Measurements from ENCODE around the gene JADE1. TPM values are rescaled to one million over a fixed set of nuclear protein-coding genes. Genes with fewer than 3 reads are reported as not detected.

JADE1 gene
- 30.6 TPM for polyA plus RNA-seq (2013, experiment 1 of 2)
- polyA plus RNA-seq (2013, experiment 2 of 2): 31.4 TPM

- H3K4ac ChIP-seq (ENCODE audit: low read length): no peak within 1 kb of the TSS
- no peak within 1 kb of the TSS for H2BK120ac ChIP-seq (ENCODE audit: low read depth, low read length)
- peaks cover 3% of the 10 kb centered on the region for H3K79me1 ChIP-seq (ENCODE audit: low read depth, low read length)
- peak within 1 kb of the TSS; percentile 78 for H3K4me2 ChIP-seq (ENCODE audit: insufficient read depth, low read length, poor library complexity, severe bottlenecking)
- H3K4me1 ChIP-seq (ENCODE audit: control insufficient read depth in 2 of 2, insufficient read depth in 1 of 2, low read depth in 1 of 2, low read length in 2 of 2): no peaks in the 10 kb centered on the region
- H3K23ac ChIP-seq (ENCODE audit: low read depth, low read length, poor library complexity): peak within 1 kb of the TSS; percentile 80
- no CpG with 5 or more reads among the region's 91 CpGs for WGBS, 2 donors (ENCODE audit: extremely low coverage in 2 of 2, insufficient read length in 2 of 2, insufficient replicate concordance in 1 of 2)
- peak within 1 kb of the TSS; percentile 97 for H3K27ac ChIP-seq (replicated peaks; ENCODE audit: low read length)
- peak; percentile 93 for DNase-seq (ENCODE audit: low spot score)
- peak within 1 kb of the TSS; percentile 87 for H2BK5ac ChIP-seq (ENCODE audit: low read length)
- peak within 1 kb of the TSS; percentile 89 for H3K14ac ChIP-seq (ENCODE audit: low read length)
- H2AK5ac ChIP-seq (ENCODE audit: low read depth, low read length): peak within 1 kb of the TSS; percentile 25
- H4K91ac ChIP-seq (ENCODE audit: low read depth, low read length, poor library complexity): no peak within 1 kb of the TSS
- H3K9me3 ChIP-seq (replicated peaks in 1 of 2; ENCODE audit: control insufficient read depth in 2 of 2, insufficient read depth in 1 of 2, low read depth in 1 of 2, low read length in 2 of 2): no peaks in the 10 kb centered on the region
- no peaks in the 10 kb centered on the region for H3K36me3 ChIP-seq (replicated peaks in 1 of 2; ENCODE audit: control insufficient read depth in 2 of 2, insufficient read depth in 2 of 2, low read length in 2 of 2)
- H3K4me3 ChIP-seq (ENCODE audit: low read length in 2 of 2): peak within 1 kb of the TSS; percentile 93 to 95
- peak within 1 kb of the TSS; percentile 96 for H3K9ac ChIP-seq (ENCODE audit: low read depth, low read length, poor library complexity)
- peak within 1 kb of the TSS; percentile 96 for H2AFZ ChIP-seq (ENCODE audit: low read length)
- no peaks in the 10 kb centered on the region for H3K27me3 ChIP-seq (ENCODE audit: control insufficient read depth in 3 of 3, insufficient read depth in 3 of 3, low read depth in 1 of 3, low read length in 3 of 3)
- peak within 1 kb of the TSS; percentile 58 for H2BK15ac ChIP-seq (ENCODE audit: low read length)
- peak within 1 kb of the TSS; percentile 96 for H4K8ac ChIP-seq (ENCODE audit: low read depth, low read length)
- peak within 1 kb of the TSS; percentile 96 for H3K18ac ChIP-seq (ENCODE audit: low read length)
- no peak within 1 kb of the TSS for H2BK12ac ChIP-seq (ENCODE audit: low read length)
Measured at GRCh38 chr4:128809477-128810330, at the start of gene JADE1. Gene JADE1, plus strand, starts transcription at chr4:128809700. Its CDS starts 22,059 bp downstream, at chr4:128831759.

DNA sequence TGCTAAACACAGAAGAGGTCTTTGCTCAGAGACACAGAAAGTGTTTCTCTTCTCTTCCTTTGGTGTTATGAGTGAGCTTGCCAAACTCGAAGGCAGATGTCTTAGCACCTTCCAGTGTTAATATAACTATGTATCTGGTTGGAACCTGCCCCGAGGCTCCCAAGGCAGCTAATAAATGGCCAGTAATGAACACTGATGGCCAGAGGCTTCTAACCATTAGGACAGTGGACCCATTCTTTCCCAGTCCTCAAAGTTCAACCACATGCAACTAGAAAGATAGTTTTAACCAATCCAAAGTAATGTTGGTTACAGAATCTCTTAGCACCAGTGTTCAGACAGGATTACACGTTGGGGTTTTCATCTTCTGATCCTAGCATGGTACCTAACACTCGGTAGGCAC is 42.7 kb upstream of the JADE1 start:
- no CpG with 5 or more reads among the region's 4 CpGs for WGBS, 2 donors (ENCODE audit: extremely low coverage in 2 of 2, insufficient read length in 2 of 2, insufficient replicate concordance in 1 of 2)
- Histone ChIP-seq H4K8ac (ENCODE audit: low read depth, low read length) (no peak overlapping the region), H2AFZ (ENCODE audit: low read length) (no peak overlapping the region), H3K23ac (ENCODE audit: low read depth, low read length, poor library complexity) (no peak overlapping the region), H4K91ac (ENCODE audit: low read depth, low read length, poor library complexity) (no peak overlapping the region), H3K14ac (ENCODE audit: low read length) (no peak overlapping the region), H3K4ac (ENCODE audit: low read length) (no peak overlapping the region), H3K18ac (ENCODE audit: low read length) (no peak overlapping the region), H3K9ac (ENCODE audit: low read depth, low read length, poor library complexity) (no peak overlapping the region), H3K4me3 (ENCODE audit: low read length in 2 of 2) (no peak overlapping the region), H3K27ac (replicated peaks; ENCODE audit: low read length) (no peak overlapping the region), H3K4me2 (ENCODE audit: insufficient read depth, low read length, poor library complexity, severe bottlenecking) (no peak overlapping the region), H3K9me3 (replicated peaks in 1 of 2; ENCODE audit: control insufficient read depth in 2 of 2, insufficient read depth in 1 of 2, low read depth in 1 of 2, low read length in 2 of 2) (peaks cover 0 to 3% of the 10 kb centered on the region in 2 donors), H2BK15ac (ENCODE audit: low read length) (no peak overlapping the region), H2BK120ac (ENCODE audit: low read depth, low read length) (no peak overlapping the region), H2BK12ac (ENCODE audit: low read length) (no peak overlapping the region), H2AK5ac (ENCODE audit: low read depth, low read length) (no peak overlapping the region), H3K27me3 (ENCODE audit: control insufficient read depth in 3 of 3, insufficient read depth in 3 of 3, low read depth in 1 of 3, low read length in 3 of 3) (no peaks in the 10 kb centered on the region), H2BK5ac (ENCODE audit: low read length) (no peak overlapping the region), H3K36me3 (replicated peaks in 1 of 2; ENCODE audit: control insufficient read depth in 2 of 2, insufficient read depth in 2 of 2, low read length in 2 of 2) (no peaks in the 10 kb centered on the region), H3K4me1 (ENCODE audit: control insufficient read depth in 2 of 2, insufficient read depth in 1 of 2, low read depth in 1 of 2, low read length in 2 of 2) (no peaks in the 10 kb centered on the region), H3K79me1 (ENCODE audit: low read depth, low read length) (no peaks in the 10 kb centered on the region)
- no peak for DNase-seq (ENCODE audit: low spot score)

- Histone ChIP-seq H3K4me1 (ENCODE audit: control insufficient read depth in 2 of 2, insufficient read depth in 1 of 2, low read depth in 1 of 2, low read length in 2 of 2) (no peaks in the 10 kb centered on the region), H3K4me2 (ENCODE audit: insufficient read depth, low read length, poor library complexity, severe bottlenecking) (no peak overlapping the region), H3K79me1 (ENCODE audit: low read depth, low read length) (no peaks in the 10 kb centered on the region), H3K9me3 (replicated peaks in 1 of 2; ENCODE audit: control insufficient read depth in 2 of 2, insufficient read depth in 1 of 2, low read depth in 1 of 2, low read length in 2 of 2) (peaks cover 0 to 3% of the 10 kb centered on the region in 2 donors), H2AFZ (ENCODE audit: low read length) (no peak overlapping the region), H3K14ac (ENCODE audit: low read length) (no peak overlapping the region), H3K4ac (ENCODE audit: low read length) (no peak overlapping the region), H3K4me3 (ENCODE audit: low read length in 2 of 2) (no peak overlapping the region), H4K91ac (ENCODE audit: low read depth, low read length, poor library complexity) (no peak overlapping the region), H3K27ac (replicated peaks; ENCODE audit: low read length) (no peak overlapping the region), H3K23ac (ENCODE audit: low read depth, low read length, poor library complexity) (no peak overlapping the region), H2BK5ac (ENCODE audit: low read length) (no peak overlapping the region), H3K9ac (ENCODE audit: low read depth, low read length, poor library complexity) (no peak overlapping the region), H4K8ac (ENCODE audit: low read depth, low read length) (no peak overlapping the region), H2AK5ac (ENCODE audit: low read depth, low read length) (no peak overlapping the region), H2BK120ac (ENCODE audit: low read depth, low read length) (no peak overlapping the region), H2BK12ac (ENCODE audit: low read length) (no peak overlapping the region), H2BK15ac (ENCODE audit: low read length) (no peak overlapping the region), H3K18ac (ENCODE audit: low read length) (no peak overlapping the region), H3K36me3 (replicated peaks in 1 of 2; ENCODE audit: control insufficient read depth in 2 of 2, insufficient read depth in 2 of 2, low read length in 2 of 2) (no peaks in the 10 kb centered on the region), H3K27me3 (ENCODE audit: control insufficient read depth in 3 of 3, insufficient read depth in 3 of 3, low read depth in 1 of 3, low read length in 3 of 3) (no peaks in the 10 kb centered on the region)
- DNase-seq (ENCODE audit: low spot score): no peak
- no CpG with 5 or more reads among the region's 7 CpGs for WGBS, 2 donors (ENCODE audit: extremely low coverage in 2 of 2, insufficient read length in 2 of 2, insufficient replicate concordance in 1 of 2)
Measured at GRCh38 chr4:128768373-128768996, 41.0 kb upstream of the JADE1 start.

DNA sequence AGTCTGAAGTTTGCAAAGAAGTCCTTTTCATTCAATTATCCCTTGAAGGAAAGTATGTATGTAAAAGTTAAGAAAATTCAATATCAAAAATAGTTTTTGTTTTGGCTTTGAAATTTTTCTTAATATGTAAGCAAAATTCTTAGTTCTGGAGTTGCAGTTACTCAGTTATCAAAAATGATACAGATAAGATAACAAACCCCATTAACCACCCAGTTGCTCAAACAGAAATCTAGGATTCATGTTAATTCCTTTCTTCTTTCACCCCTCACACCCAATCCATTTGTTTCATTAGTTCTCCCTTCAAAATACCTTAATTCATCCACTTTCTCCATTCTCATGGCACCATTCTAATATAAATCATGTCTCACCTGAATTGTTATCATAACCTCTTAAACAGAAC is 40.5 kb upstream of the JADE1 start:
- Histone ChIP-seq H3K27ac (replicated peaks; ENCODE audit: low read length) (no peak overlapping the region), H3K18ac (ENCODE audit: low read length) (no peak overlapping the region), H2AK5ac (ENCODE audit: low read depth, low read length) (no peak overlapping the region), H2AFZ (ENCODE audit: low read length) (no peak overlapping the region), H3K9me3 (replicated peaks in 1 of 2; ENCODE audit: control insufficient read depth in 2 of 2, insufficient read depth in 1 of 2, low read depth in 1 of 2, low read length in 2 of 2) (peaks cover 0 to 3% of the 10 kb centered on the region in 2 donors), H2BK12ac (ENCODE audit: low read length) (no peak overlapping the region), H4K91ac (ENCODE audit: low read depth, low read length, poor library complexity) (no peak overlapping the region), H3K23ac (ENCODE audit: low read depth, low read length, poor library complexity) (no peak overlapping the region), H2BK5ac (ENCODE audit: low read length) (no peak overlapping the region), H3K36me3 (replicated peaks in 1 of 2; ENCODE audit: control insufficient read depth in 2 of 2, insufficient read depth in 2 of 2, low read length in 2 of 2) (no peaks in the 10 kb centered on the region), H2BK15ac (ENCODE audit: low read length) (no peak overlapping the region), H3K27me3 (ENCODE audit: control insufficient read depth in 3 of 3, insufficient read depth in 3 of 3, low read depth in 1 of 3, low read length in 3 of 3) (no peaks in the 10 kb centered on the region), H3K14ac (ENCODE audit: low read length) (no peak overlapping the region), H3K4me3 (ENCODE audit: low read length in 2 of 2) (no peak overlapping the region), H3K9ac (ENCODE audit: low read depth, low read length, poor library complexity) (no peak overlapping the region), H3K4ac (ENCODE audit: low read length) (no peak overlapping the region), H3K4me1 (ENCODE audit: control insufficient read depth in 2 of 2, insufficient read depth in 1 of 2, low read depth in 1 of 2, low read length in 2 of 2) (no peaks in the 10 kb centered on the region), H2BK120ac (ENCODE audit: low read depth, low read length) (no peak overlapping the region), H3K4me2 (ENCODE audit: insufficient read depth, low read length, poor library complexity, severe bottlenecking) (no peak overlapping the region), H3K79me1 (ENCODE audit: low read depth, low read length) (no peaks in the 10 kb centered on the region), H4K8ac (ENCODE audit: low read depth, low read length) (no peak overlapping the region)
- DNase-seq (ENCODE audit: low spot score): no peak

All from neuronal stem cell (in vitro differentiated cells).